ENCODE results near the gene NUP42. TPM values are rescaled to one million over a fixed set of nuclear protein-coding genes. Genes with fewer than 3 reads are reported as not detected.

The NUP42 gene
- total RNA-seq, 1 donor from 2014 or later = 20.3 TPM

DNA sequence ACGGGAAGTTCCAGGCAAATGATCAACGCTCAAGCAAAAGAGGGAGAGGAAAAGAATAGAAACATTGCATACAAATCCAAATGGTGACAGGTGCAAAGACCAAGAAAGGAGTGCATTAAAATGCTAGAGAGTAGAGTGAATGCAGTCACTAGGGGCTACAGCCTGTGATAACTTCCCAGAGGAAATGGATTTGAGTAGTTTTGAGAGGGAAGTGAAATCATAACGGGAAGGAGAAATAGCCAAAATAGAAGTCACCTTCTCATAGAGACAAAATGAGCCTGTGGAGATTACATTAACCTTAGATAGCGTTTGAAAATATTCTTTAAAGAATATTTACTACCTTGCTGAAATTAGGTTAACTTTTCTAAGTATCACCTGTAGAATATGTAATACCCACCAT, 26.5 kb downstream of the NUP42 start:
- TF ChIP-seq, protein P1, sequence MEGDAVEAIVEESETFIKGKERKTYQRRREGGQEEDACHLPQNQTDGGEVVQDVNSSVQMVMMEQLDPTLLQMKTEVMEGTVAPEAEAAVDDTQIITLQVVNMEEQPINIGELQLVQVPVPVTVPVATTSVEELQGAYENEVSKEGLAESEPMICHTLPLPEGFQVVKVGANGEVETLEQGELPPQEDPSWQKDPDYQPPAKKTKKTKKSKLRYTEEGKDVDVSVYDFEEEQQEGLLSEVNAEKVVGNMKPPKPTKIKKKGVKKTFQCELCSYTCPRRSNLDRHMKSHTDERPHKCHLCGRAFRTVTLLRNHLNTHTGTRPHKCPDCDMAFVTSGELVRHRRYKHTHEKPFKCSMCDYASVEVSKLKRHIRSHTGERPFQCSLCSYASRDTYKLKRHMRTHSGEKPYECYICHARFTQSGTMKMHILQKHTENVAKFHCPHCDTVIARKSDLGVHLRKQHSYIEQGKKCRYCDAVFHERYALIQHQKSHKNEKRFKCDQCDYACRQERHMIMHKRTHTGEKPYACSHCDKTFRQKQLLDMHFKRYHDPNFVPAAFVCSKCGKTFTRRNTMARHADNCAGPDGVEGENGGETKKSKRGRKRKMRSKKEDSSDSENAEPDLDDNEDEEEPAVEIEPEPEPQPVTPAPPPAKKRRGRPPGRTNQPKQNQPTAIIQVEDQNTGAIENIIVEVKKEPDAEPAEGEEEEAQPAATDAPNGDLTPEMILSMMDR (IDR thresholded peaks at IDR 0.05; ENCODE audit: borderline replicate concordance) = no peak
- H3K9me3 ChIP-seq (replicated peaks) = no peaks in the 10 kb centered on the region
- intact Hi-C loops (cut with micrococcal nuclease) = no loop called here
- no peak overlapping the region for H3K27ac ChIP-seq (replicated peaks)
- H3K27me3 ChIP-seq (ENCODE audit: low read depth) = no peaks in the 10 kb centered on the region
- H3K4me3 ChIP-seq = no peak overlapping the region
- DNase-seq = no peak
- peaks cover under 1% of the 10 kb centered on the region for H3K4me1 ChIP-seq
- no peaks in the 10 kb centered on the region for H3K36me3 ChIP-seq

DNA sequence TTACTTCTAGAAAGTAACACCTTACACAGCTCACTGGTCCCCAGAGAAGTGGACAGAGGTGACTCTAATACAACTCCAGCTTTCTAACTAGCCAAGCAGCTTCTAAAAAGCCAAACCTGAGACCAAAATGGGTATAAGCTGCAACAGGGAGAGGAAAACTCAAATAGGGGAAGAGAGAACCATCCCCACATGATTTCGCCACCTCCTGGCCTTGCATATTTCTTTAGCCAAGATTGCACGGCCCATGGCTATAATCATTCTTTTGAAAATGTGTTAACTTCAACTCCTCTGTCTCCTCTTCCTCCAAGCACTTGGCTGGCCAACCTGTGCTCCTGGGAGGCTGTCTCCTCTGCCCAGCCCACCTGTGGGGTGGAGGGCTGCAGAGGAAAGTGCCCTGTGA, 28.7 kb downstream of the NUP42 start:
- Histone ChIP-seq H3K27ac (replicated peaks) (no peak overlapping the region), H3K27me3 (ENCODE audit: low read depth) (no peaks in the 10 kb centered on the region), H3K4me1 (no peaks in the 10 kb centered on the region), H3K4me3 (no peak overlapping the region), H3K9me3 (replicated peaks) (no peaks in the 10 kb centered on the region), H3K36me3 (no peaks in the 10 kb centered on the region)
- no peak for DNase-seq
- intact Hi-C loops (cut with micrococcal nuclease) = no loop called here
- TF ChIP-seq, protein P1 (IDR thresholded peaks at IDR 0.05; ENCODE audit: borderline replicate concordance) = no peak

DNA sequence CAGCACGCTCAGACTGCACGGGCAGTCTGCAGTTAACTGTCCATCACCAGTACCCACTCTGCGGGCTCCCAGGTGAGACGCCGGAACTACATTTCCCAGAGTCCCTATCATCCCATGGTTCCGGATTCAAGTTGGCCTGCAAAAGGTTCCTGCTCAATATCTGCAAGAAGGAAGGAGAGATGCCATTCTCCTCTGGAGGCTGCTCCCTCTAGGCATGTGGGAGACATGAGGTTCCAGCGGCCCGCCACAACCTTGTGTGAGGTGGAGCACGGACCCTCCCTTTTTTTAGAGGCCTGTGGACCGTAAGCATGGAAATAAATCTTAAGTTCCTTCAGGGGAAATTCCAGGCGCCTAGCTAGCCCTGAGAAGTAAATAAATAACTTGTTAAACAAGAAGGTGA, 29.7 kb downstream of the NUP42 start:
- intact Hi-C loops (cut with micrococcal nuclease) = no loop called here
- TF ChIP-seq, protein P1 (IDR thresholded peaks at IDR 0.05; ENCODE audit: borderline replicate concordance) = no peak
- Histone ChIP-seq H3K4me3 (no peak overlapping the region), H3K36me3 (no peaks in the 10 kb centered on the region), H3K27ac (replicated peaks) (no peak overlapping the region), H3K4me1 (peaks cover 3% of the 10 kb centered on the region), H3K9me3 (replicated peaks) (no peaks in the 10 kb centered on the region), H3K27me3 (ENCODE audit: low read depth) (no peaks in the 10 kb centered on the region)
- no peak for DNase-seq

DNA sequence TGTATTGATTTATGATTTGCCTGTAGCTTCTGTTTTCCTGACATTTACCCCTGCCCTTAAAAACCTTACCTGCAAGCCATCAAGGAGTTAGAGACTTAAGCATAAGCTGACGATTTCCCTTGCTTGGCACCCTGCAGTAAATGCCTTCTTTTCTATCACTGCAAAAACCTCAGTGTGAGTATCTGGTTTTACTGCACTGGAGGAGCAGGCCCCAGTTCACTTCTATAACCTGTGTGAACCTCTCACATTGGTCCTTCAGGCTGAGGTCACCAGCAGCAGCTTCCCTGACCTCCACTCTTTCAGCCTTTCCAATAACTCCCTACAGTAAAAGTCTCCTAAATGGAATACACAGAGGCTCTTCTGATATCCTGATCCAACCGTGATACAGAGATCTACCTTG, 30.5 kb downstream of the NUP42 start:
- H3K4me3 ChIP-seq = no peak overlapping the region
- intact Hi-C loops (cut with micrococcal nuclease) = no loop called here
- H3K4me1 ChIP-seq = peaks cover 8% of the 10 kb centered on the region
- no peak overlapping the region for H3K27ac ChIP-seq (replicated peaks)
- no peak for DNase-seq
- no peaks in the 10 kb centered on the region for H3K27me3 ChIP-seq (ENCODE audit: low read depth)
- TF ChIP-seq, protein P1 (IDR thresholded peaks at IDR 0.05; ENCODE audit: borderline replicate concordance) = no peak
- H3K9me3 ChIP-seq (replicated peaks) = no peaks in the 10 kb centered on the region
- no peaks in the 10 kb centered on the region for H3K36me3 ChIP-seq

DNA sequence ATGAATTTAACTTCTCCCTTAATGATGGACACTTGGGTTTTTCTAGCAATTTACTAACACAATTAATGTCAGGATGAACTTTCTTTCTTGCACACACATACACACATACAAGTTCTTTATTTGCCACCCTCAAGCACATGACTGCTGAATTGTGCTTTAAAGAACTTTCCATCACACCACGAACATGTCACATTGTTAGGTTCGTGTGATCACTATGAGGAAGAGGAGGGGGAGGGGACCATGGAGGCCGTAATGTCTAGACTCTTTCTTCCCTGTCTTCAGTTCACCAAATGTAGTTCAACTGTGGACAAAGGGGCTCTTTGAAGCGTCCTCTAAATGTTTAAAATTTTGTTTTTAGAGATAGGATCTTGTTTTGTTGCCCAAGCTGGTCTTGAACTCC, 31.0 kb downstream of the NUP42 start:
- Histone ChIP-seq H3K4me1 (peaks cover 8% of the 10 kb centered on the region), H3K9me3 (replicated peaks) (no peaks in the 10 kb centered on the region), H3K27ac (replicated peaks) (no peak overlapping the region), H3K36me3 (no peaks in the 10 kb centered on the region), H3K4me3 (no peak overlapping the region), H3K27me3 (ENCODE audit: low read depth) (no peaks in the 10 kb centered on the region)
- no peak for DNase-seq
- intact Hi-C loops (cut with micrococcal nuclease) = no loop called here
- TF ChIP-seq, protein P1 (IDR thresholded peaks at IDR 0.05; ENCODE audit: borderline replicate concordance) = no peak

DNA sequence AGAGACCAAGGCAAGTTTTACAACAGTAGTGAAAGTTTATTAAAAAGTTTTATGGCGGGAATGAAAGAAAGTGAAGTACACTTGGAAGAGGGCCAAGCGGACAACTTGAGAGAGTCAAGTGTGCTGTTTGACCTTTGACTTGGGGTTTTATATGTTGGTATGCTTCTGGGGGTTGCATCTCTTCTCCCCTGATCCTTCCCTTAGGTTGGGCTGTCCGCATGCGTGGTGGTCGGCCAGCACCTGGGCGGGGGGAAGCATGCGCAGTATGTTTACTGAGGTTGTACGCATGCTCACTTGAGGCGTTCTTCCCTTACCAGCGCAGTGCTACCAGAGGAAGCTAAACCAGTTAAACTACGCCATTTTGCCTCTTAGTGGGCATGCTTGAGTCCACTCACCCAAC, 31.9 kb downstream of the NUP42 start:
- DNase-seq = no peak
- intact Hi-C loops (cut with micrococcal nuclease) = no loop called here
- no peaks in the 10 kb centered on the region for H3K27me3 ChIP-seq (ENCODE audit: low read depth)
- TF ChIP-seq, protein P1 (IDR thresholded peaks at IDR 0.05; ENCODE audit: borderline replicate concordance) = no peak
- H3K4me3 ChIP-seq = no peak overlapping the region
- H3K36me3 ChIP-seq = no peaks in the 10 kb centered on the region
- no peaks in the 10 kb centered on the region for H3K9me3 ChIP-seq (replicated peaks)
- peaks cover 8% of the 10 kb centered on the region for H3K4me1 ChIP-seq
- H3K27ac ChIP-seq (replicated peaks) = no peak overlapping the region
